ENCODE data around the gene CCDC183. TPM values are rescaled to one million over a fixed set of nuclear protein-coding genes. Genes with fewer than 3 reads are reported as not detected.

Gene CCDC183
- total RNA-seq, 4 donors from 2014 or later, result 25.2 to 161 (median 63.5) TPM

Small RNA genes within 50 kb of the gene (small RNA-seq; reads per million reads assigned to genes)
- gene AL355987.2 (0 reads per million in 4 donors), gene ATP6V1G1P3 (0 reads per million in 4 donors), gene MIR4292 (0 reads per million in 4 donors), gene MIR6722 (0 reads per million in 4 donors)

Other genes starting within 250 kb of the CCDC183 start
- gene EGFL7, start 133.4 kb upstream of the CCDC183 start, total RNA-seq, result 10 to 100 TPM; 12.3 to 64.7 (median 33.6) TPM
- 100 to 1,000 TPM; 245 to 441 (median 290) TPM for gene AGPAT2, start 108.9 kb upstream of the CCDC183 start, total RNA-seq
- 10 to 100 TPM in 1 of 4 donors, 1 to 10 TPM in 3; 3.5 to 12.3 (median 3.9) TPM for gene DIPK1B, start 83.8 kb upstream of the CCDC183 start, total RNA-seq
- 10 to 100 TPM in 1 of 4 donors, 1 to 10 TPM in 2, under 1 TPM in 1; 0.96 to 33.6 (median 3.3) TPM for gene LCN10, start 53.4 kb upstream of the CCDC183 start, total RNA-seq
- 1 to 10 TPM in 2 of 4 donors, not detected in 2; 1.1 to 2.9 TPM for gene LCN6, start 47.8 kb upstream of the CCDC183 start, total RNA-seq
- gene LCN8, start 38.1 kb upstream of the CCDC183 start, total RNA-seq, result not detected
- 10 to 100 TPM in 1 of 4 donors, 1 to 10 TPM in 1, not detected in 2; 6.4 to 11.9 TPM for gene LCN15, start 31.8 kb upstream of the CCDC183 start, total RNA-seq
- gene TMEM141, start 5.0 kb upstream of the CCDC183 start, total RNA-seq, result 100 to 1,000 TPM; 179 to 392 (median 224) TPM
- 100 to 1,000 TPM in 3 of 4 donors, 10 to 100 TPM in 1; 71.3 to 227 (median 160) TPM for gene RABL6, start 11.6 kb downstream of the CCDC183 start, total RNA-seq
- gene AJM1, start 46.1 kb downstream of the CCDC183 start, total RNA-seq, result 10 to 100 TPM in 3 of 4 donors, 1 to 10 TPM in 1; 9.8 to 26.5 (median 17.0) TPM
- 100 to 1,000 TPM in 2 of 4 donors, 10 to 100 TPM in 2; 69.7 to 134 (median 107) TPM for gene PHPT1, start 53.1 kb downstream of the CCDC183 start, total RNA-seq
- 10 to 100 TPM; 11.4 to 52.5 (median 23.2) TPM for gene MAMDC4, start 56.0 kb downstream of the CCDC183 start, total RNA-seq
- gene EDF1, start 70.0 kb downstream of the CCDC183 start, total RNA-seq, result 100 to 1,000 TPM; 353 to 618 (median 555) TPM
- gene TRAF2, start 90.2 kb downstream of the CCDC183 start, total RNA-seq, result 10 to 100 TPM; 12.5 to 60.6 (median 13.8) TPM
- gene FBXW5, start 148.4 kb downstream of the CCDC183 start, total RNA-seq, result 100 to 1,000 TPM; 294 to 820 (median 446) TPM
- gene C8G, start 148.9 kb downstream of the CCDC183 start, total RNA-seq, result 1 to 10 TPM in 3 of 4 donors, not detected in 1; 4.3 to 7.9 (median 6.4) TPM
- 10 to 100 TPM in 1 of 4 donors, 1 to 10 TPM in 3; 1.2 to 52.7 (median 5.5) TPM for gene LCN12, start 155.9 kb downstream of the CCDC183 start, total RNA-seq
- gene PTGDS, start 181.2 kb downstream of the CCDC183 start, total RNA-seq, result 10 to 100 TPM in 3 of 4 donors, 1 to 10 TPM in 1; 6.8 to 59.1 (median 17.8) TPM
- under 1 TPM in 2 of 4 donors, not detected in 2; 0.27 to 0.75 TPM for gene LCNL1, start 186.7 kb downstream of the CCDC183 start, total RNA-seq
- 10 to 100 TPM; 49.3 to 85.2 (median 66.0) TPM for gene PAXX, start 196.1 kb downstream of the CCDC183 start, total RNA-seq
- gene CLIC3, start 200.2 kb downstream of the CCDC183 start, total RNA-seq, result 1 to 10 TPM in 2 of 4 donors, not detected in 2; 2.5 to 3.8 TPM
- 100 to 1,000 TPM in 2 of 4 donors, 10 to 100 TPM in 2; 51.1 to 204 (median 96.5) TPM for gene ABCA2, start 231.9 kb downstream of the CCDC183 start, total RNA-seq
- not detected for gene FUT7, start 235.8 kb downstream of the CCDC183 start, total RNA-seq
- 100 to 1,000 TPM in 2 of 4 donors, 10 to 100 TPM in 2; 58.0 to 972 (median 274) TPM for gene NPDC1, start 249.8 kb downstream of the CCDC183 start, total RNA-seq